Erythroblast (primary cell): ENCODE results near the gene DNASE1L1.

ENCODE experiments used
- GATA1 ChIP-seq: IDR thresholded peaks from 2 replicates; pipeline ENCODE4 v1.6.1; 2011; ENCODE audit warnings: low read depth, mild to moderate bottlenecking, control low read depth, low read length, moderate library complexity
- POLR2A ChIP-seq: IDR thresholded peaks from 2 replicates; pipeline ENCODE4 v1.6.1; 2011; ENCODE audit warnings: mild to moderate bottlenecking, low read length

DNA sequence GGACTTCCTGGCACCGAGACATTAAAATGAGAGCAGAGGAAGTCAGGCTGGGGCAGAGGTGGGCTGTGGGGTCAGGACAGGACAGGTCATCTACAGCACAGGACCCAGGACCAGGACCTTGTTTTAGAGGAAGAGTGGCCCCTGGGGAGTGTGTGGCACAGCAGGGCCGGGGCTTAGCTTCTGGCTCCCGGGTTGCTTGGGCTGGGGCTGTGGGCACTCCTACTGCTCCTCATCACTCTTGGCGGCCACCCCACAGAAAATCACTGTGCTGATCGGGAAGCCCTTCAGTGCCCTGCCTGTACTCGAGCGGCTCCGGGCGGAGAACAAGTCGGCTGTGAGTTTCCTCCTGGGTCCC, 11.3 kb upstream of the DNASE1L1 start:
- TF ChIP-seq POLR2A: no peak
- no peak for TF ChIP-seq GATA1
